GM06990 (cell line): ENCODE measurements around the gene HEMK1.

Experiments
- DNase-seq: peaks from one replicate; pipeline ENCODE4 v3.0.0-alpha.2; 2011; ENCODE audit not compliant: insufficient read length; ENCODE audit errors: extremely low read depth
- H3K27me3 ChIP-seq: replicated peaks from 2 replicates; pipeline ENCODE4 v1.6.0; 2011; ENCODE audit warnings: low read length; ENCODE audit not compliant: control insufficient read depth, insufficient read depth
- H3K36me3 ChIP-seq: 2 replicates; pipeline ENCODE4 v1.5.1; 2011; ENCODE audit warnings: low read length; ENCODE audit not compliant: control insufficient read depth, insufficient read depth
- H3K4me3 ChIP-seq: replicated peaks from 2 replicates; pipeline ENCODE4 v1.5.1; 2011; ENCODE audit warnings: low read depth, mild to moderate bottlenecking, control low read depth, low read length
- TF ChIP-seq, protein P1 (sequence below): IDR thresholded peaks from 2 replicates; pipeline ENCODE4 v1.5.1; 2011; ENCODE audit warnings: low read length, control low read depth, mild to moderate bottlenecking, inconsistent platforms; ENCODE audit not compliant: insufficient read depth, poor library complexity, severe bottlenecking

Gene HEMK1

GRCh38 chr3:50581459-50581842, 12.1 kb downstream of the HEMK1 start:
- DNase-seq, result no peak
- H3K4me3 ChIP-seq, result no peak overlapping the region
- peaks cover 5% of the 10 kb centered on the region for H3K36me3 ChIP-seq
- no peaks in the 10 kb centered on the region for H3K27me3 ChIP-seq
- TF ChIP-seq, protein P1, sequence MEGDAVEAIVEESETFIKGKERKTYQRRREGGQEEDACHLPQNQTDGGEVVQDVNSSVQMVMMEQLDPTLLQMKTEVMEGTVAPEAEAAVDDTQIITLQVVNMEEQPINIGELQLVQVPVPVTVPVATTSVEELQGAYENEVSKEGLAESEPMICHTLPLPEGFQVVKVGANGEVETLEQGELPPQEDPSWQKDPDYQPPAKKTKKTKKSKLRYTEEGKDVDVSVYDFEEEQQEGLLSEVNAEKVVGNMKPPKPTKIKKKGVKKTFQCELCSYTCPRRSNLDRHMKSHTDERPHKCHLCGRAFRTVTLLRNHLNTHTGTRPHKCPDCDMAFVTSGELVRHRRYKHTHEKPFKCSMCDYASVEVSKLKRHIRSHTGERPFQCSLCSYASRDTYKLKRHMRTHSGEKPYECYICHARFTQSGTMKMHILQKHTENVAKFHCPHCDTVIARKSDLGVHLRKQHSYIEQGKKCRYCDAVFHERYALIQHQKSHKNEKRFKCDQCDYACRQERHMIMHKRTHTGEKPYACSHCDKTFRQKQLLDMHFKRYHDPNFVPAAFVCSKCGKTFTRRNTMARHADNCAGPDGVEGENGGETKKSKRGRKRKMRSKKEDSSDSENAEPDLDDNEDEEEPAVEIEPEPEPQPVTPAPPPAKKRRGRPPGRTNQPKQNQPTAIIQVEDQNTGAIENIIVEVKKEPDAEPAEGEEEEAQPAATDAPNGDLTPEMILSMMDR, result no peak

- no peak for DNase-seq
- TF ChIP-seq, protein P1, result no peak
- Histone ChIP-seq H3K4me3 (no peak overlapping the region), H3K36me3 (peaks cover 5% of the 10 kb centered on the region), H3K27me3 (no peaks in the 10 kb centered on the region)
These were observed 12.8 kb downstream of the HEMK1 start for GRCh38 chr3:50582083-50582482.

DNA sequence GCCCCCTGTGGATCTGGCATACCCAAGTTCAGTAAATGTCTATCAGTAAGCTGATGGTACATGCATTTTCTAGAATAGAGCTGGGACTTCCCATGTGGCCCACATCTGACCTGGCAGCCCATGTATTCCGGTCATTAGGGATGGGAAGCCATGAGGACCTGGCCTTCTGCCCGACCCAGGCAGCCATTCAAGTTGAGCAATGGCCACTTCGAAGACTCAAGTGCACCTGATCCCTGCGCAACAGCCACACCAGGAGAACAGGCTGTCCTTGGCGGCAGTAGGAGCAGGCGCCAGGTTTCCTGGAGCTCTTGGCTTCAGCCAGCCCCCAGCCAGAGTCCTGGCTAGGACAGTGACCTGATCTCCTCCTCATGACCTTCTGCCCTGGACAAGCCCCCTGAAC, 14.6 kb downstream of the HEMK1 start:
- TF ChIP-seq, protein P1, result no peak
- Histone ChIP-seq H3K4me3 (no peak overlapping the region), H3K27me3 (no peaks in the 10 kb centered on the region), H3K36me3 (peaks cover 3% of the 10 kb centered on the region)
- DNase-seq, result no peak

DNA sequence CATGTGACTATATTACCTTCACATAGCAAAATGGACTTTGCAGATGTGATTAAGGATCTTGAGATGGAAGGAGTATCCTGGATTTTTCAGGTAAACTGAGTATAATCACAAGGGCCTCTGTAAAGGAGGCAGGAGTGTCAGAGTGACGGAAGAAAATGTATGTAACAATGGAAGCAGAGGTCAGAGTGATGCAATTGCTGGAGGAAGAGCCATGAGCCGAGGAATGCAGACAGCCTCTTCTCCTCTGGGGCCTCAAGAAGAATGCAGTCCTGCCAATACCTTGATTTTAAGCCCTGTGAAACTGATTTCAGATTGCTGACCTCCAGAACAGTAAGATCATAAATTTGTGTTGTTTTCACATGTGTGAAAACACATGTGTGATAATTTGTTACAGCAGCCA, 15.1 kb downstream of the HEMK1 start:
- TF ChIP-seq, protein P1, result no peak
- Histone ChIP-seq H3K4me3 (no peak overlapping the region), H3K27me3 (no peaks in the 10 kb centered on the region), H3K36me3 (peaks cover under 1% of the 10 kb centered on the region)
- no peak for DNase-seq

DNA sequence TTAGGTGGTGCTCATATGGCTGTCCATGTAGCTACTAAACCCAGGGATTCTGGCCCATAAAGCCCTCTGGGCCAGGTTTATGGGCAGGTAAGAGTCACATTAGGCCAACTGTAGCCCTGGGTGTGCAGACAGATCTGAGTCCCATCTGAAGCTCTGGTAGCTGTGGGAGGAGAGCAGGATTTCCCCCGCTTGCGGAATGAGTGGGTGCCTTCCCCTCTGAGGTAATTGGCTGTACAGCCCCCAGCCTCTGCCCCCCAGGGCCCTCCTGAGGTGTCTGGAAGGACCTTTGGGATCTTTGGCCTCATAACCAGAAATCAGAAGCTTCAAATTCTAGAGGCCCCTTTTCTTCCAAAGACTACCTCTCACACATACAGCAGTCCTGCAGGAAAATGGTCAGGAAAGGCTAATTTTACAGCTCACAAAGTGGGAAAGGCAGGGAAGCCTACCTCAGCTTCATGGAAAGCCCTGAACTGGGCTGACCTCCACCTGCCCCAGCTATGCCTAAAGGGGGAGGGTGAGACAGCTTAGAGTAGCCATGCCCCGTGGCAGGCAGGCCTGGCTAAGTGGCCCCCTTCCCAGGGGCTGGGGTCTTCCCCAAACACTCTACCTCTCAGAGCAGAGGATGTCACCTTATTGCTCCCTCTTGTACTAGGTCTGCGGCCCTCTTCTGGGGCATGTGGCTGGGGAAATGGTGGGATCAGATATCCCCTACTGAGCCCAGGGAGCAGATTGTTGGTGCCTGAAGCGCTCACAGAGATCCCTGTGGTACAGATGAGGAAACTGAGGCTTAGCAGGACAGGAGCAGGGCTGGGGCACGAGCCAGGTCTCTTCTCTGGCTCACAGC, 16.8 kb downstream of the HEMK1 start:
- Histone ChIP-seq H3K27me3 (no peaks in the 10 kb centered on the region), H3K36me3 (no peaks in the 10 kb centered on the region; the same call in 1 of the 2 replicates), H3K4me3 (no peak overlapping the region)
- no peak for DNase-seq
- TF ChIP-seq, protein P1, result no peak
